Measurements from ENCODE around the gene CPSF4L.

CPSF4L gene

GRCh38 chr17:73214008-73214407 lies 47.7 kb downstream of the CPSF4L start:
- no peak for TF ChIP-seq CTCF (IDR thresholded peaks at IDR 0.05; ENCODE audit: extremely low read depth, missing control alignments)
- no peak for DNase-seq (ENCODE audit: low spot score)

DNA sequence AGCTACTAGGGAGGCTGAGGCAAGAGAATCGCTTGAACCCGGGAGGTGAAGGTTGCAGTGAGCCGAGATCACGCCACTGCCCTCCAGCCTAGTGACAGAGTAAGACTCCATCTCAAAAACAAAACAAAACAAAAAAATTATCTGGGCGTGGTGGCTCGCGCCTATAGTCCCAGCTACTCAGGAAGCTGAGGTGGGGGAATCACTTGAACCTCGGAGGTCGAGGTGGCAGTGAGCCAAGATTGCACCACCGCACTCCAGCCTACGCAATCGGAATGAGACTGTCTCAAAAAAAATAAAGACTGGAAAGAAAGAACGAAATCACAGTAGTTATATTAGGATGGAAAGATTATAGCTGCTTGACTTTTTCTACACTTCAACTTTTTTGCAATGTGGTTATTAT lies 49.9 kb downstream of the CPSF4L start:
- no peak for DNase-seq (ENCODE audit: low spot score)
- no peak for TF ChIP-seq CTCF (IDR thresholded peaks at IDR 0.05; ENCODE audit: extremely low read depth, missing control alignments)

GRCh38 chr17:73210002-73210678 lies 51.5 kb downstream of the CPSF4L start:
- DNase-seq (ENCODE audit: low spot score): no peak
- no peak for TF ChIP-seq CTCF (IDR thresholded peaks at IDR 0.05; ENCODE audit: extremely low read depth, missing control alignments)

- DNase-seq (ENCODE audit: low spot score): no peak
- TF ChIP-seq CTCF (IDR thresholded peaks at IDR 0.05; ENCODE audit: extremely low read depth, missing control alignments): no peak
These were observed 52.2 kb downstream of the CPSF4L start for GRCh38 chr17:73209436-73209835.

DNA sequence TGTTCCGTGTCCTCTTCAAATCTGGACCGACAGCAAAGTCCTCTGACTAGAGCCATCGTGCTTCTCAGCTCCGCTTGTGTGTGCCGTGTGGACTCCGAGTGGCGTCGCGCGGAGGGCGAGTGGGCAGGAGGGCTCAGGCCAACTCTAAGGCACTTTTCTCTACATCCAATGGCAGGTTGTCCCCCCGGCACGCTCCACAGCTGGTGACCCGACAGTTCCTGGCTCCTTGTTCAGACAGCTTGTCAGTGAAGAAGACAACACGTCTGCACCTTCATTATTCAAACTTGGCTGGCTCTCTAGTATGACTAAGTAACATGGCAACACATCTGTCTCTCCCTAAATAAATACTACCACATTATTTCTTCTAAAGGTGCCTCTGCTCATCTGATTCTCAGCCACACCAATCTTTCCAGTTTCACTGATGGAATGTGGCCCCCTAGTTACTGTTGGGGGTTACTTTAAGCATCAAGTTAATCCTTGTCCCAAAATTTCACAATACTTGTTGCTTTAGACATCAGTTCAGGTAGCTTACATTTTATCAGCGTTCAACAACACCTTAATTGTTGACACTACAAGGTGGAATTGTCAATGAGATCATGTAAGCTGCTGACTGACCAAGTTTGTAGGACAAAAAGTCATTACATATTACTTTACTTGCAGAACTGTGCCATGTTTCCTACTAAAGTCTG lies 53.4 kb downstream of the CPSF4L start:
- no peak for DNase-seq (ENCODE audit: low spot score)
- TF ChIP-seq CTCF (IDR thresholded peaks at IDR 0.05; ENCODE audit: extremely low read depth, missing control alignments): no peak

DNA sequence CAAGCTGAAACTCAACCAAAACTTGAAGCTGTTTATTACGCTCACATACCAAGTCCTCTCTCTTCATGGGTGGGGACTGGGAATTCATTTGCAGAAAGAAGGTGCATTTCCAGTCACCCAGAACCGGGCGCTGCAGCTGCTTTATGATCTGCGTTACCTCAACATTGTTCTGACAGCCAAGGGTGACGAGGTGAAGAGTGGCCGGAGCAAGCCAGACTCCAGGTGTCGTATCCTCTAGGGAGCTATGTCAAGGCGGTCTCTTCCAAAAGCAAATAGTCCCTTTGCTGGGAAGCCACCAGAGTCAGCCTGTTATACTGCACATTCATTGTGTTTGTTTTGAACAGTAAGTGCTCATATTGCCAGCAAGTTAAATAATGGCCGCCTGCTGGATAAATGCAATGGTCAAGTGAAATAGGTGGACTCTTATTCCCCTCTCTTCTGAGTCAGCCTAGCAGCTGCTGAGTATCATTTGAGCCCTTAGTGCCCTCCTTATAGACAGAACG lies 56.2 kb downstream of the CPSF4L start:
- no peak for TF ChIP-seq CTCF (IDR thresholded peaks at IDR 0.05; ENCODE audit: extremely low read depth, missing control alignments)
- no peak for DNase-seq (ENCODE audit: low spot score)

GRCh38 chr17:73203788-73204479 lies 57.7 kb downstream of the CPSF4L start:
- DNase-seq (ENCODE audit: low spot score): no peak
- no peak for TF ChIP-seq CTCF (IDR thresholded peaks at IDR 0.05; ENCODE audit: extremely low read depth, missing control alignments)

Measured in GM20000 (cell line).